ENCODE results near the gene FHIP1A. TPM values are rescaled to one million over a fixed set of nuclear protein-coding genes. Genes with fewer than 3 reads are reported as not detected.

The FHIP1A gene
- total and polyA plus RNA-seq, 4 donors = 0.50 to 3.8 (median 1.0) TPM

DNA sequence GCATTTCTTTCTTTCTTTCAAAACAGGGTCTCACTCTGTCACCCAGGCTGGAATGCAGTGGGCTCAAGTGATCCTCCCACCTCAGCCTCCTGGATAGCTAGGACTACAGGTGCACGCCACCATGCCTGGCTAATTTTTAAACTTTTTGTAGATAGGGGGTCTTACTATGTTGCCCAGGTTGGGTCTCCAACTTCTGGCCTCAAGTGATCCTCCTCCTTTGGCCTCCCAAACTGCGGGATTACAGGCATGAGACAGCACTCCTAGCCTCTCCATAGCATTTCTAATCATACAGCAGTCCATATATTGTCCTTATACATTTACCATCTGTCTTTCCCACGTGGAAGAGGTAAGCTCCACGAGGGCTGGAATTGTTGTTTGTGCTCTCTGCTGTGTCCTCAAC lies 2.0 kb upstream of the FHIP1A start:
- Histone ChIP-seq H3K36me3 (ENCODE audit: control insufficient read depth in 4 of 4, insufficient read depth in 3 of 4, low read depth in 1 of 4, low read length in 3 of 4) (no peaks in the 10 kb centered on the region), H3K27me3 (ENCODE audit: control insufficient read depth in 4 of 4, insufficient read depth in 4 of 4, low read length in 3 of 4) (no peaks in the 10 kb centered on the region), H3K4me3 (ENCODE audit: low read depth in 1 of 3, low read length in 3 of 3) (no peak overlapping the region), H3K27ac (ENCODE audit: low read depth in 1 of 2, low read length in 2 of 2) (no peak overlapping the region), H3K9ac (ENCODE audit: low read depth in 1 of 2, low read length in 2 of 2) (no peak overlapping the region), H3K9me3 (ENCODE audit: control insufficient read depth in 4 of 4, low read length in 3 of 4) (no peaks in the 10 kb centered on the region), H3K4me1 (ENCODE audit: control insufficient read depth in 4 of 4, insufficient read depth in 4 of 4, low read length in 3 of 4) (peaks cover 0 to 20% (median 14%) of the 10 kb centered on the region in 4 donors)
- WGBS = 93% methylated on average over 4 of the region's 4 CpGs
- TF ChIP-seq JUND (IDR thresholded peaks at IDR 0.05) (no peak), GABPA (IDR thresholded peaks at IDR 0.05 in 1 of 2, conservative IDR thresholded peaks at IDR 0.05 in 1 of 2) (no peak), YY1 (IDR thresholded peaks at IDR 0.05) (no peak), TAF1 (conservative IDR thresholded peaks at IDR 0.05) (no peak), EGR1 (IDR thresholded peaks at IDR 0.05; ENCODE audit: low read depth in 2 of 2) (no peak), FOXA1 (IDR thresholded peaks at IDR 0.05) (no peak)
- no peak for DNase-seq (ENCODE audit: low spot score)

DNA sequence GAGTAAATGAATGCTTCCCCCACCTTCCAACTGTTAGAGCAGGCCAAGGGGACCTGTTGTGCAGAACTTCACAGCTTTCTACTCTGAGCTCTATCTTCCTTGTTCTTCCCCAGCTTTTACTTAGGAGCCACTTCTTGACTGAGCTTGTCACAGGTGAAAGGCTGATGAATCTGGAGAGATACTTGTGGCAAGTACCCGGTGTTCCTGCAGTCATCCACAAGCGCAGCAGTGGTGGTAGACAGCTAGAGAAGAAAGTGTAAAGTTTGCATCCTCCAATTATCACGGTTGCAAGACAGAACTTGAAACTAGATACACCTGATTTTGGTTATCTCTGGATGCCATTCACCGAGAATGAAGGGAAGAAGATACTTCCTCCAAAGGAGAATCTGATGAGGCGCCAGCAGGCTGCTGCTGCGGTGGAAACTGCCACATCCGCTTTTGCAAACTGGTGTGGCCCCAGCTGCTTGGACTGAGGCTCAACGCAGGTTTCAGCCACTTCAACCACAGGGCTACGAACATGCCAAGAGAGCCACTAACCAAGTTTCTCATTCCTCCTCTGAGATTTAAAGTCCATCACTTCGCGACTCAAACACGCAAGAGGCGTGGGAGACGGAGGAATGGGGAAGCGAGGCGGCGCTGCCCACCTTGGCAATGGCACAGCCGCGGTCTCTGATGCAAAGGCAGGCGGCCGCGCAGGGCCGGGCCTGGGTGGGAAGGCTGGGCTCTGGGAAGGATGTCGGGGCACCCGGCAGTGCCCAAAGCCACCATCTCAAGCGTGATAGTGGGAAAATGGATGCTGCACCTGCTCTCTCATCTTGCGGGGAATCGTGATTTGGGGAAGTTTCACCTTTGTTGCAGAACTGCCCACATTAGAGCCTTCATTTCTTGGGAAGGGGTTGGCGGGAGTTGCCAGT lies 1.3 kb upstream of the FHIP1A start:
- no peak for DNase-seq (ENCODE audit: low spot score)
- WGBS = 32% methylated on average over 29 of the region's 29 CpGs
- H3K36me3 ChIP-seq (ENCODE audit: control insufficient read depth in 4 of 4, insufficient read depth in 3 of 4, low read depth in 1 of 4, low read length in 3 of 4) = no peaks in the 10 kb centered on the region
- H3K27me3 ChIP-seq (ENCODE audit: control insufficient read depth in 4 of 4, insufficient read depth in 4 of 4, low read length in 3 of 4) = no peaks in the 10 kb centered on the region
- TF ChIP-seq RAD21 (IDR thresholded peaks at IDR 0.05) (no peak), FOXA1 (IDR thresholded peaks at IDR 0.05) (no peak), RXRA (IDR thresholded peaks at IDR 0.05) (no peak), FOXA2 (IDR thresholded peaks at IDR 0.05) (no peak), JUND (IDR thresholded peaks at IDR 0.05) (no peak), GABPA (IDR thresholded peaks at IDR 0.05 in 1 of 2, conservative IDR thresholded peaks at IDR 0.05 in 1 of 2) (no peak), EGR1 (IDR thresholded peaks at IDR 0.05; ENCODE audit: low read depth in 2 of 2) (no peak), HNF4G (IDR thresholded peaks at IDR 0.05) (no peak)
- TF ChIP-seq, protein P1, sequence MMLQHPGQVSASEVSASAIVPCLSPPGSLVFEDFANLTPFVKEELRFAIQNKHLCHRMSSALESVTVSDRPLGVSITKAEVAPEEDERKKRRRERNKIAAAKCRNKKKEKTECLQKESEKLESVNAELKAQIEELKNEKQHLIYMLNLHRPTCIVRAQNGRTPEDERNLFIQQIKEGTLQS (IDR thresholded peaks at IDR 0.05) = no peak
- TF ChIP-seq, protein P2, sequence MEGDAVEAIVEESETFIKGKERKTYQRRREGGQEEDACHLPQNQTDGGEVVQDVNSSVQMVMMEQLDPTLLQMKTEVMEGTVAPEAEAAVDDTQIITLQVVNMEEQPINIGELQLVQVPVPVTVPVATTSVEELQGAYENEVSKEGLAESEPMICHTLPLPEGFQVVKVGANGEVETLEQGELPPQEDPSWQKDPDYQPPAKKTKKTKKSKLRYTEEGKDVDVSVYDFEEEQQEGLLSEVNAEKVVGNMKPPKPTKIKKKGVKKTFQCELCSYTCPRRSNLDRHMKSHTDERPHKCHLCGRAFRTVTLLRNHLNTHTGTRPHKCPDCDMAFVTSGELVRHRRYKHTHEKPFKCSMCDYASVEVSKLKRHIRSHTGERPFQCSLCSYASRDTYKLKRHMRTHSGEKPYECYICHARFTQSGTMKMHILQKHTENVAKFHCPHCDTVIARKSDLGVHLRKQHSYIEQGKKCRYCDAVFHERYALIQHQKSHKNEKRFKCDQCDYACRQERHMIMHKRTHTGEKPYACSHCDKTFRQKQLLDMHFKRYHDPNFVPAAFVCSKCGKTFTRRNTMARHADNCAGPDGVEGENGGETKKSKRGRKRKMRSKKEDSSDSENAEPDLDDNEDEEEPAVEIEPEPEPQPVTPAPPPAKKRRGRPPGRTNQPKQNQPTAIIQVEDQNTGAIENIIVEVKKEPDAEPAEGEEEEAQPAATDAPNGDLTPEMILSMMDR (IDR thresholded peaks at IDR 0.05; ENCODE audit: low read depth, low read length, missing input control) = no peak
- TF ChIP-seq, protein P3, sequence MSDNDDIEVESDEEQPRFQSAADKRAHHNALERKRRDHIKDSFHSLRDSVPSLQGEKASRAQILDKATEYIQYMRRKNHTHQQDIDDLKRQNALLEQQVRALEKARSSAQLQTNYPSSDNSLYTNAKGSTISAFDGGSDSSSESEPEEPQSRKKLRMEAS (IDR thresholded peaks at IDR 0.05) = no peak
- TF ChIP-seq, protein P4, sequence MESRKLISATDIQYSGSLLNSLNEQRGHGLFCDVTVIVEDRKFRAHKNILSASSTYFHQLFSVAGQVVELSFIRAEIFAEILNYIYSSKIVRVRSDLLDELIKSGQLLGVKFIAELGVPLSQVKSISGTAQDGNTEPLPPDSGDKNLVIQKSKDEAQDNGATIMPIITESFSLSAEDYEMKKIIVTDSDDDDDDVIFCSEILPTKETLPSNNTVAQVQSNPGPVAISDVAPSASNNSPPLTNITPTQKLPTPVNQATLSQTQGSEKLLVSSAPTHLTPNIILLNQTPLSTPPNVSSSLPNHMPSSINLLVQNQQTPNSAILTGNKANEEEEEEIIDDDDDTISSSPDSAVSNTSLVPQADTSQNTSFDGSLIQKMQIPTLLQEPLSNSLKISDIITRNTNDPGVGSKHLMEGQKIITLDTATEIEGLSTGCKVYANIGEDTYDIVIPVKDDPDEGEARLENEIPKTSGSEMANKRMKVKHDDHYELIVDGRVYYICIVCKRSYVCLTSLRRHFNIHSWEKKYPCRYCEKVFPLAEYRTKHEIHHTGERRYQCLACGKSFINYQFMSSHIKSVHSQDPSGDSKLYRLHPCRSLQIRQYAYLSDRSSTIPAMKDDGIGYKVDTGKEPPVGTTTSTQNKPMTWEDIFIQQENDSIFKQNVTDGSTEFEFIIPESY (IDR thresholded peaks at IDR 0.05) = no peak
- peaks cover 0 to 20% (median 14%) of the 10 kb centered on the region in 4 donors for H3K4me1 ChIP-seq (ENCODE audit: control insufficient read depth in 4 of 4, insufficient read depth in 4 of 4, low read length in 3 of 4)
- H3K9ac ChIP-seq (ENCODE audit: low read depth in 1 of 2, low read length in 2 of 2) = peak overlapping the region; percentile 47 to 66
- H3K4me3 ChIP-seq (ENCODE audit: low read depth in 1 of 3, low read length in 3 of 3) = peak overlapping the region; percentile 64 to 93 (median 88)
- H3K27ac ChIP-seq (ENCODE audit: low read depth in 1 of 2, low read length in 2 of 2) = peak overlapping the region in 1 of 2 donors; percentile 55
- H3K9me3 ChIP-seq (ENCODE audit: control insufficient read depth in 4 of 4, low read length in 3 of 4) = no peaks in the 10 kb centered on the region
